Ishikawa (cell line): ENCODE measurements around the gene SLC36A1.

Source experiments
- CEBPB ChIP-seq: IDR thresholded peaks from 2 replicates; pipeline ENCODE4 v1.6.1; 2012
- CREB1 ChIP-seq: IDR thresholded peaks from 2 replicates; pipeline ENCODE4 v1.6.1; 2012; ENCODE audit warnings: low read depth
- EGR1 ChIP-seq: IDR thresholded peaks from 2 replicates; pipeline ENCODE4 v1.6.1; 2012
- EP300 ChIP-seq: IDR thresholded peaks from 2 replicates; pipeline ENCODE4 v1.6.1; 2012; ENCODE audit warnings: borderline replicate concordance
- FOXM1 ChIP-seq: IDR thresholded peaks from 2 replicates; pipeline ENCODE4 v1.6.1; 2012; ENCODE audit warnings: low read depth, borderline replicate concordance
- MAX ChIP-seq: IDR thresholded peaks from 2 replicates; pipeline ENCODE4 v1.6.1; 2012
- NFIC ChIP-seq: IDR thresholded peaks from 2 replicates; pipeline ENCODE4 v1.6.1; 2012
- RAD21 ChIP-seq: IDR thresholded peaks from 2 replicates; pipeline ENCODE4 v1.6.1; 2012; ENCODE audit warnings: low read depth
- TAF1 ChIP-seq: IDR thresholded peaks from 2 replicates; pipeline ENCODE4 v1.6.1; 2012; ENCODE audit warnings: low read depth, mild to moderate bottlenecking
- TCF12 ChIP-seq: IDR thresholded peaks from 2 replicates; pipeline ENCODE4 v1.6.1; 2012; ENCODE audit warnings: low read depth
- TEAD4 ChIP-seq: IDR thresholded peaks from 2 replicates; pipeline ENCODE4 v1.6.1; 2012
- USF1 ChIP-seq: IDR thresholded peaks from 2 replicates; pipeline ENCODE4 v1.6.1; 2012
- YY1 ChIP-seq: IDR thresholded peaks from 2 replicates; pipeline ENCODE4 v1.6.1; 2012; ENCODE audit warnings: low read depth
- ZBTB7A ChIP-seq: IDR thresholded peaks from 2 replicates; pipeline ENCODE4 v1.6.1; 2012; ENCODE audit warnings: low read depth
- TF ChIP-seq, protein P1 (sequence below): IDR thresholded peaks from 2 replicates; pipeline ENCODE4 v1.6.1; 2012; ENCODE audit warnings: low read depth, mild to moderate bottlenecking

The SLC36A1 gene

DNA sequence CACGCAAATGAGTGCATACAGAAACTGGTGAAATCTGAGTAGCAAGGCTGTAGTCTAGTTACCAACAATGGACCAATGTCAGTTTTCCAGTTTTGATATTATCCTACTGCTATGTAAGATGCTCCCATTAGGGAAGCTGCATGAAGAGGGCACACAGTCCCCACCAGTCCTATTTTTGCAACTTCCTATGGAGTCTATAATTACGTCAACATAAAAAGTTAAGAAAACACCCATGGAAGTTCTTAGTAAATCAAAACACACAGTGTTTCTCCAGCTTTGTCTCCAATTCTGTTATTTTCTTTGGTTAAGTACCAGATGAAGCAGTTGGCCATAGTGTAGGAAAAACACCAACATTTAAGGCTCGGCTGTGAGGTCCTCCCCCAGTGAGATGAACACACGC lies 85.0 kb downstream of the SLC36A1 start:
- TF ChIP-seq USF1, result no peak
- no peak for TF ChIP-seq FOXM1
- TF ChIP-seq MAX, result no peak
- TF ChIP-seq YY1, result no peak
- no peak for TF ChIP-seq TCF12
- no peak for TF ChIP-seq NFIC
- no peak for TF ChIP-seq ZBTB7A
- TF ChIP-seq, protein P1, sequence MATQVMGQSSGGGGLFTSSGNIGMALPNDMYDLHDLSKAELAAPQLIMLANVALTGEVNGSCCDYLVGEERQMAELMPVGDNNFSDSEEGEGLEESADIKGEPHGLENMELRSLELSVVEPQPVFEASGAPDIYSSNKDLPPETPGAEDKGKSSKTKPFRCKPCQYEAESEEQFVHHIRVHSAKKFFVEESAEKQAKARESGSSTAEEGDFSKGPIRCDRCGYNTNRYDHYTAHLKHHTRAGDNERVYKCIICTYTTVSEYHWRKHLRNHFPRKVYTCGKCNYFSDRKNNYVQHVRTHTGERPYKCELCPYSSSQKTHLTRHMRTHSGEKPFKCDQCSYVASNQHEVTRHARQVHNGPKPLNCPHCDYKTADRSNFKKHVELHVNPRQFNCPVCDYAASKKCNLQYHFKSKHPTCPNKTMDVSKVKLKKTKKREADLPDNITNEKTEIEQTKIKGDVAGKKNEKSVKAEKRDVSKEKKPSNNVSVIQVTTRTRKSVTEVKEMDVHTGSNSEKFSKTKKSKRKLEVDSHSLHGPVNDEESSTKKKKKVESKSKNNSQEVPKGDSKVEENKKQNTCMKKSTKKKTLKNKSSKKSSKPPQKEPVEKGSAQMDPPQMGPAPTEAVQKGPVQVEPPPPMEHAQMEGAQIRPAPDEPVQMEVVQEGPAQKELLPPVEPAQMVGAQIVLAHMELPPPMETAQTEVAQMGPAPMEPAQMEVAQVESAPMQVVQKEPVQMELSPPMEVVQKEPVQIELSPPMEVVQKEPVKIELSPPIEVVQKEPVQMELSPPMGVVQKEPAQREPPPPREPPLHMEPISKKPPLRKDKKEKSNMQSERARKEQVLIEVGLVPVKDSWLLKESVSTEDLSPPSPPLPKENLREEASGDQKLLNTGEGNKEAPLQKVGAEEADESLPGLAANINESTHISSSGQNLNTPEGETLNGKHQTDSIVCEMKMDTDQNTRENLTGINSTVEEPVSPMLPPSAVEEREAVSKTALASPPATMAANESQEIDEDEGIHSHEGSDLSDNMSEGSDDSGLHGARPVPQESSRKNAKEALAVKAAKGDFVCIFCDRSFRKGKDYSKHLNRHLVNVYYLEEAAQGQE, result no peak
- no peak for TF ChIP-seq TEAD4
- TF ChIP-seq CREB1, result no peak
- TF ChIP-seq TAF1, result no peak
- TF ChIP-seq EGR1, result no peak
- TF ChIP-seq EP300, result no peak

GRCh38 chr5:151534350-151534749 lies 86.9 kb downstream of the SLC36A1 start:
- TF ChIP-seq FOXM1 (no peak), USF1 (no peak), EGR1 (no peak), CREB1 (no peak), CEBPB (no peak), TAF1 (no peak), MAX (no peak), YY1 (no peak), TEAD4 (no peak), ZBTB7A (no peak), RAD21 (no peak), NFIC (no peak), EP300 (no peak), TCF12 (no peak)
- TF ChIP-seq, protein P1, result no peak

DNA sequence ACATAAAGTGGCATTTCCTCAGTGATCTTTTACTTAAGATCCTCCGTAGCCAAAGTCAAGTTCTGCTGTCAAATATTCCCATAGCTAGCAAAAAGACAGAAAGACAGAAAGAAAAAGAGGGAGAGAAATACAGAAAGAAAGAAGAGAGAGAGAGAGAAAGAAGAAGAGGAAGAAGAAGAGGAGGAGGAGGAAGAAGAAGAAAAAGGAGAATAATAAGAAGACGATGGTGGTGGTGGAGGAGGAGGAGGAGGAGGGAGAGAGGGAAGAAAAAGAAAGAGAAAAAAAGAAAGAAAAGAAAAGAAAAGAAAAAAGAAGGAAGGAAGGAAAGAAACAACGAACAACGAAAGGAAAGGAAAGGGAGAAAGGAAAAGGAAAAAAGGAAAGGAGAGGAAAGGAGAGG lies 89.6 kb downstream of the SLC36A1 start:
- no peak for TF ChIP-seq TCF12
- no peak for TF ChIP-seq TEAD4
- no peak for TF ChIP-seq CREB1
- TF ChIP-seq, protein P1, result no peak
- TF ChIP-seq NFIC, result no peak
- no peak for TF ChIP-seq MAX
- no peak for TF ChIP-seq CEBPB
- TF ChIP-seq RAD21, result no peak
- no peak for TF ChIP-seq YY1
- no peak for TF ChIP-seq EGR1
- TF ChIP-seq USF1, result no peak
- no peak for TF ChIP-seq FOXM1
- no peak for TF ChIP-seq EP300
- TF ChIP-seq ZBTB7A, result no peak

GRCh38 chr5:151541571-151541970 lies 94.2 kb downstream of the SLC36A1 start:
- TF ChIP-seq TCF12, result no peak
- TF ChIP-seq CEBPB, result no peak
- TF ChIP-seq CREB1, result no peak
- no peak for TF ChIP-seq NFIC
- TF ChIP-seq MAX, result no peak
- no peak for TF ChIP-seq ZBTB7A
- TF ChIP-seq USF1, result no peak
- TF ChIP-seq TAF1, result no peak
- TF ChIP-seq YY1, result no peak
- TF ChIP-seq EGR1, result no peak
- TF ChIP-seq, protein P1, result no peak
- no peak for TF ChIP-seq RAD21
- no peak for TF ChIP-seq EP300
- TF ChIP-seq FOXM1, result no peak
- TF ChIP-seq TEAD4, result no peak
